GM21825 (cell line): ENCODE measurements around the gene ITPRIPL1.

Experiments used
- ATAC-seq: cut with Tn5 transposase; IDR thresholded peaks from one replicate; pipeline ENCODE4 v1.9.1; 2021; ENCODE audit warnings: mild to moderate bottlenecking, moderate library complexity; ENCODE audit not compliant: unreplicated experiment

ITPRIPL1 gene

DNA sequence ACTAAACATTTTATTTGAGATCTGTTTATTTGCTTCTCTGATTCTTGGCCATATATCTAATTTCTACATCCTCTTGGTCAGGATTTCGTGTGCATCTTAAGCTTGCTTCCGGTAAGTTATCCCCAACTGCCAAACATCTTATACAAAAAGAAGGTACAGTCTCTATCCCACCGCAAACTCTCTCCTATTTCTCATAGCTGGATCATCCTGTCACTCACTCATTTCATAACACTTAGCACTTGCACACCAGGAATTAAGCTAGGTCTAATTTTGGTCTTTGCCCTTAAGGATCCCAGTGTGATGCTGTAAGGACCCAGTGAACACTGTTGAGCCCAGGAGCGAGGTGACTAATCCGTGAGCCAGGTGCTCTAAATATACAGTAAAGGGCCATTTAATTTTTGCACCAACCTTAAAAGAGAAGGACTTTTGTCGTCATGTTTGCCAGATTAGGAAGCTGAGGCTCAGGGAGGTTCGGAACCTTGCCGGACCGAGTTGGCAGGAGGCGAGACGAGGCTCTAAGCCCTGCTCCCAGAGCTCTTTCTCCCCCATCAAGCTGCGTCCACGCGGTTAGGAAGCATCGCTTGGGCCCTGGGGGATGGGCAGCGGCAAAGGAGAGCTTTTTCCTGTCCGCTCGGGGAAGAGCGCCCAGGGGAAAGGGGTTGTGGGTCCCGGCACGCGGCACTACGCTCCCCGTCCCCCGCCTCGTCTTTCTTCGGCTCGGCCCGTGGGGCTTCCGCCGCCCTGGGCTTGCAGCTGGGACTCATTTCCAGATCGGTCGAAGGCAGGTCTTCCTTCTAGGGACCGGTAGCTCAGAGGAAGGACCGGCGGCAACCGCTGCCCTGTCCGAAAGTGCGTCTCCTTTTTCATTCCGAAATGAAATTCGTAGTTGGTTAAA, 4.1 kb upstream of the ITPRIPL1 start:
- ATAC-seq = peak; percentile 22

DNA sequence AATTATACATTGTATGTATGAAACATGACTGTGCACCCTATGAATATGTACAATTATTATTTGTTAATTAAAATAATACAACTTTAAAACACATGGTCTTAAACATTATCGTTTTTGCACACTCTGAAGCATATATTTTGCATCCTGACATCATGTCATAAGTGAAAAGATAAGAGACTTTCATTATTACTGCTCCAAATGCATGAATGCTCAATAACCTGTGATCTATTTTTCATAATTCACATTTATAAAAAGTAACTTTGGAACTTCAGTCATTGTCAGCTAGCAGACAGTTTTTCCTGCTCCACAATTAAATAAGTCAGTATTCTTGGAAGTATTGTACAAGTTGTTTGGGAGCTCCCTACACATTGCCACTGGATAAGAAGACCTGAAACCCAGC, 1.3 kb upstream of the ITPRIPL1 start:
- ATAC-seq = no peak

GRCh38 chr2:96324721-96325040, 436 bp upstream of the ITPRIPL1 start:
- ATAC-seq = no peak

- ATAC-seq = no peak
Observed at GRCh38 chr2:96325884-96326255, 753 bp downstream of the ITPRIPL1 start.

GRCh38 chr2:96326564-96326963, 1.4 kb downstream of the ITPRIPL1 start:
- no peak for ATAC-seq

DNA sequence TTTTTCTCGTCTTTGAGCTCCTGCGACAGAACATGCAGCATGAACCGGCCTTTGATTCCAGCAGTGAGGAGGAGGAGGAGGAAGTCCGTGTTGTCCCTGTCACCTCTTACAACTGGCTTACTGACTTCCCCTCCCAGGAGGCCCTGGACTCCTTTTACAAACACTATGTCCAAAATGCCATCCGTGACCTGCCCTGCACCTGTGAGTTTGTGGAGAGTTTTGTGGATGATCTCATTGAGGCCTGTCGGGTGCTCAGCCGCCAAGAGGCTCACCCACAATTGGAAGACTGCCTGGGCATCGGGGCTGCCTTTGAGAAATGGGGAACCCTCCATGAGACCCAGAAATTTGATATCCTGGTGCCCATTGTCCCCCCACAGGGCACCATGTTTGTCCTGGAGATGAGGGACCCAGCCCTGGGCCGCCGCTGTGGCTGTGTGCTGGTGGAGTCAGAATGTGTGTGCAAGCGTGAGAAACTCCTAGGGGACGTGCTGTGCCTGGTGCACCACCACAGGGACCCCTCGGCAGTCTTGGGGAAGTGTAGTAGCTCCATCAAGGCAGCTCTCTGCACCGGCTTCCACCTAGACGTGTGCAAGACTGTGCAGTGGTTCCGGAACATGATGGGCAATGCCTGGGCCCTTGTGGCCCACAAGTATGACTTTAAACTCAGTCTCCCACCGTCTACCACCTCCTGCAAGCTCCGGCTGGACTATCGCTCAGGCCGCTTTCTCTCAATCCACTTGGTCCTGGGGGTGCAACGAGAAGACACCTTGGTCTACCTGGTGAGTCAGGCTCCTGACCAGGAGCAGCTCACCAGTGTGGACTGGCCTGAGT, 2.1 kb downstream of the ITPRIPL1 start:
- no peak for ATAC-seq

DNA sequence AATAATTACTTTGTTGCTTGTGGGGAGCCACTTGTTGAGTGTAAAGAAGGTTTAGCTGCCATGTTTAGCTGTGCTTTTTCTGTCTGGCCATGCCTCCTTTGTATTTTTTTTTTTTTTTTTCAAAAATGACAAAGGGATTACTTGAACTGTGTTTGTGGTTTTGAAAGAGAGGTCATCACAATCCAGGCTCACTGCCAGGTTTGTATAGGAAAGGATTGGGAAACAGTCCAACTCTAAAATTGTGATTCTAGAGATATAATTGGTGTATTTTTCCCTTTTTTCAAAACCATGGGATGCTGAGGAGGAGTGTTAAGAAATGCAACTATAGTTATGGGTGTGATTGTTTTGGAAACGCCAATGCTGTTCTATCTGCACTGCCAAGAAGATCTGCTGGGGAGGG, 4.3 kb downstream of the ITPRIPL1 start:
- no peak for ATAC-seq

- no peak for ATAC-seq
Observed at GRCh38 chr2:96329874-96330273, 4.8 kb downstream of the ITPRIPL1 start.

GRCh38 chr2:96330407-96330806, 5.3 kb downstream of the ITPRIPL1 start:
- ATAC-seq = no peak

- ATAC-seq = no peak
Observed at GRCh38 chr2:96333708-96334107, 8.6 kb downstream of the ITPRIPL1 start.

GRCh38 chr2:96336104-96336775, 11.1 kb downstream of the ITPRIPL1 start:
- no peak for ATAC-seq

GRCh38 chr2:96336873-96337272, 11.8 kb downstream of the ITPRIPL1 start:
- no peak for ATAC-seq

- no peak for ATAC-seq
Observed at GRCh38 chr2:96340493-96341414, 15.6 kb downstream of the ITPRIPL1 start.

DNA sequence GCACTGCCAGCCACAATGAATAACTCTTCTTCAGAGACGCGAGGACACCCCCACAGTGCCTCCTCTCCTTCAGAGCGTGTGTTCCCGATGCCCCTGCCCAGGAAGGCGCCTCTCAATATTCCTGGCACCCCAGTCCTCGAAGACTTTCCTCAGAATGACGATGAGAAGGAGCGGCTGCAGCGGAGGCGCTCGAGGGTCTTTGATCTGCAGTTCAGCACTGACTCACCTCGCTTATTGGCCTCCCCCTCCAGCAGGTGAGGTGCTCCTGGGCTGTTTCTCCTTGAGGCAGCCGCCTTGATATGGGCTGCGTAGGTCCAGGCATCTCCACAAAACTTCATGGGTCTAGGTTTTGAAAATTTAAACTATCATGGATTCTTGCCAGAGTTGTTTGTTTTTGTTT, 16.5 kb downstream of the ITPRIPL1 start:
- ATAC-seq = no peak

- ATAC-seq = no peak
Observed at GRCh38 chr2:96342085-96342484, 17.0 kb downstream of the ITPRIPL1 start.

DNA sequence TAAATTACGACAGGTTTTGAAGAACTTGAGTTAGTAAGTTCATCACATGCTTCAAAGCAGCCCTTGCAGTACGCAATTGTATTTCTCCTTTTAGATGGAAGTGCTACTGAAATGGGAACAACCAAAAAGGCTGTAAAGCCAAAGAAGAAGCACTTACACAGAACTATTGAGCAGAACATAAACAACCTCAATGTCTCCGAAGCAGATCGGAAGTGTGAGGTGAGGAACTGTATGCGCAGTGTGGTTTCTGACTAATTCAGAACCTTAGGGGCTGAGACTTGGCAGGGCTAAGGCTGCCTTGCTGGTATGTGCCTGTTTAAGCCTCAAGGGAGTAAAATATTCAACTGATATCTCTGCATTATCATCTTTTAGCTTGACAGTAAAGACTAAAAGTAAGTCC, 18.9 kb downstream of the ITPRIPL1 start:
- ATAC-seq = peak; percentile 83

DNA sequence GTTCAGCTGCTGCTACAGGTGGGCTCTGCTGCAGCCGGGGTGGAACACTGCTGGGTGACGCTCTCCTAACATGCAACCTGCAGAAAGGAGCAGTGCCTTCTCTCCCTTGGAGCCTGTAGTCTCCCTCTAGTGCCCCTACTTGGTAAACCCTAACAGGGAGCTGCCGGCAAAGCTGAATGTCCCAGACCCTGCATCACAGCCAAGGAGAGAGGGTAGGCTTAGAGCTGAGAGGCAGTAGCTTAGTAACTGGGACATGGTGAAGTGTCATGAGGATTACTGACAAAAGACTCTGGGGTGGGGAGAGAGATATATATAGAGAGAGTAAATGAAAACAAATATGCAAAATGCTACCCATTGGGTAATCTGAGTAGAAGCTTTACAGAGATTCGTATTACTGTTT, 20.3 kb downstream of the ITPRIPL1 start:
- no peak for ATAC-seq

DNA sequence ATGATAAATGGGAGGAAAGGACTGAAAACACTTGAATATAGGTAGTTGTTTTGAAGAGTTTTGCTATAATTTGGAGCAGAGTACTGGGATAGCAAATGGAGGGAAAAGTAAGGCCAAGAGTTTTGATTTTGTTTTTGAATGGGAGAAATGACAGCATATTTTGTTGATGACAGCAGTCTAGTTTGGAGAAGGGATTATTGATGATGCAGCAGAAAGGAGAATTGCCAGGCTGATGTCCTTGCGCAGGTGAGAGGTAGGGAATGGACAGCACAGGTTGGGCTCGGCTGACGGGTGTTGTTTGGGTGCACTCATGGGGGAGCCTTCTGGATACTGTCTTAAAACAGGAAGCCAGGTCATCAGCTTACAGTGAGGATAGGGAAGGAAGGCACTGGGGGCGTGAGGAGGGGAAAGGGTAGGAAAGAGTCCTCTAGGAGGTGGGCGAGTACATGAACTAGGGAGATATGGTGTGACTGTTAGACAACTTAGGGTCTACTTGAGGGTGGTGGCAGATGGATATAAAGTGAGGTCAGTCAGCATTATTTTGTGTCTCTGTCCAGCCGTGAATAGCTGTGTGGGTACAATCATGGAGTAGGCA, 20.8 kb downstream of the ITPRIPL1 start:
- ATAC-seq = no peak

DNA sequence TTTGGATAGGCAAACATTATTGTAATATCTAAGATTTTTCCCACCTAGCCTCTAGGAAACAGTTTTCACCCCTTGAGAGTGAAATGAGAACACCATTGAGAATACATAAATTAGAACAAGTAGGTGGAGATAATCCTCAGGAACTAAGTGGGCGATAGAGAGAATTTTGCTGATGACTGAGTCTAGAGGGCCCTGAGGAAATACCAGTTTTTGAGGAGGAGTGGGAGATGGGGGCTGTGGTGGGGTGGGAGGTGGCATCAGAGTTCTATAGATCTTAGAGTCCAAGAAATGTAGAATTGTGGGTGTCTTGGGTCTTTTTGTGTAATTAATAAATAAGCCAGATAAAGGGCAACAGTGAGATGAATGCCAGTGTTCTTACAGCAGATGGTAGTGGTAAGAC, 22.3 kb downstream of the ITPRIPL1 start:
- ATAC-seq = no peak

DNA sequence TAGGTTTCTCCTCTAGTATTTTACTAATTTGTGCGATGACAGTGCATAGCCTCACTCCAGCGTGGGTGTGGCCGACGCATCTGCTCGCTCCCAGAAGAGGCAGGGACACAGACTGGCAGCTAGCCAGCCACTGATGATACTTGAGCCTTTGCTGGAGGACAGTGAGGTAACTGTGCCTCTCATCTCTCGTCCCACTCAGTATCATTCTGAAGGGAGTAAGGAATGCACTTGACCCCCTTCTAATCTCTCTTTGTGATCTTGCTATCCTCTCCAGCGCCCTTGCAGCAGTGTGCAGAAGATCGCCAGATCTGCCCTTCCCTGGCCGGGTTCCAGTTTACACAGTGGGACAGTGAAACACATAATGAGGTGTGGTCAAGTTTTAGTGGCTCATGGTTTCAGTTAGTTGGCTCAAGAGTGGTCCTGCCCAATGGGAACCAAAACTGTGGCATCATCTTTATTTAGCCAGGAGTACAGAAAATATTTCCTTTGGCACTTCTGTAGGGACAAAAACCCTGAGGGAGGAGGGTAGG, 28.0 kb downstream of the ITPRIPL1 start:
- ATAC-seq = no peak
